Fibroblast of villous mesenchyme (primary cell): Measurements from ENCODE around the gene IGFBP2. TPM values are rescaled to one million over a fixed set of nuclear protein-coding genes. Genes with fewer than 3 reads are reported as not detected.

Experiments
- DNase-seq: peaks from one replicate; pipeline ENCODE4 v3.0.0-alpha.2; 2010; ENCODE audit warnings: low read depth
- H3K4me3 ChIP-seq: 2 replicates; pipeline ENCODE4 v1.5.1; 2011; ENCODE audit warnings: low read depth, mild to moderate bottlenecking, low read length
- CTCF ChIP-seq: IDR thresholded peaks from 2 replicates; pipeline ENCODE4 v1.5.1; 2012; ENCODE audit warnings: low read depth, mild to moderate bottlenecking, low read length; ENCODE audit not compliant: insufficient read depth
- total RNA-seq: library from RNA; depleted of rRNA; stranded (reverse); fragments of >200 nt; gene quantifications from 2 replicates; pipeline ENCODE4 v1.2.3, GENCODE V29; 2012

IGFBP2 gene
- total RNA-seq, 1 donor = 15.5 TPM

GRCh38 chr2:216665717-216666116, 32.5 kb downstream of the IGFBP2 start:
- no peak overlapping the region for H3K4me3 ChIP-seq
- no peak for TF ChIP-seq CTCF
- DNase-seq = no peak

DNA sequence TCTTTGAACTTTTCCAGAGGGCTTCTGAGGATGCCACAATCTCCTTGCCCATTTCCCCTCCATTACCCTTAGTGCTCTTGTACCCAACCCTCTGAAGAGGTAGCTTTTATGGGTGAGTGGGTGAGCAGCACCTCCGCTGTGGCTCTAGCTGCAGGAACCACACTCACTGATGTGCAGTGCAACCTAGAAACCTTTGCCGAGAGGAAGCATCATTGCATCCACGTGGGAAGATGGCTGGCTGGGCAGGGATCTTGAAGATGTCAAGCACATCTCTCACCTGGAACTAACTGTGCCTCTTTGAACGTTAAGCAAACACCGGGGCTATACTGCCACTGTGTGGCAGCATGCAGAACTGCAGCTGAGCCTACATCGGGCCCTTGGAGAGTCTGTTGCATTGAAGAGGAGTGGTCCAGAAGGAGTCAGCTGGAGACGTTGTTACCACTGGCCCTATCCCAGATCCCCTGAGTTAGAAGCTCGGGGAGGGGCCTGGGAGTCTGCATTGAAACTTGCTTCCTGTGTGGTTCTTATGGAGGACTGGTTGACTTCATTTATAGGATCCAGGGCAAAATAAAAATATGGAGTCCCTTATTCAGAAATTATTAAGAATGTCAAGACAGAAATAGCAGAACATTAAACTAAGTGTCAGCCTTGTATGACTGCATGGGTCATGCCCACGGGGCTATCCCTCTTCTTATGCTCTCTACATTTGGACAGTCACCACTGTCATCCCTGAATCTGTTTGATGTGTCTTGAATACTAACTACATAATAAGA, 33.4 kb downstream of the IGFBP2 start:
- peak; percentile 99 for TF ChIP-seq CTCF
- DNase-seq = peak; percentile 70
- H3K4me3 ChIP-seq = no peak overlapping the region

- no peak for DNase-seq
- no peak for TF ChIP-seq CTCF
These were observed 37.3 kb downstream of the IGFBP2 start for GRCh38 chr2:216670266-216671080.

GRCh38 chr2:216671081-216671411, 37.8 kb downstream of the IGFBP2 start:
- no peak for DNase-seq
- H3K4me3 ChIP-seq = no peak overlapping the region

More at GRCh38 chr2:216670266-216671080, 37.3 kb downstream of the IGFBP2 start:
- no peak overlapping the region for H3K4me3 ChIP-seq

GRCh38 chr2:216671791-216672343, 38.6 kb downstream of the IGFBP2 start:
- no peak for DNase-seq
- TF ChIP-seq CTCF = no peak
- H3K4me3 ChIP-seq = no peak overlapping the region

More at GRCh38 chr2:216671081-216671411, 37.8 kb downstream of the IGFBP2 start:
- TF ChIP-seq CTCF = no peak

- DNase-seq = no peak
These were observed 39.2 kb downstream of the IGFBP2 start for GRCh38 chr2:216672466-216672865.

More at GRCh38 chr2:216672466-216672865, 39.2 kb downstream of the IGFBP2 start:
- no peak for TF ChIP-seq CTCF
- no peak overlapping the region for H3K4me3 ChIP-seq
